Tibial nerve (tissue), 4 donors: ENCODE data around the gene PLXDC2. TPM values are rescaled to one million over a fixed set of nuclear protein-coding genes. Genes with fewer than 3 reads are reported as not detected.

Experiments
- DNase-seq, 2 donors: peaks; one replicate each; pipeline ENCODE4 v3.0.0-alpha.2; 2019; ENCODE audit warnings: low spot score in 2 of 2
- H3K27ac ChIP-seq, 4 donors: fragments of 200-600 bp; sonication (generic) in 3 of 4; one replicate each; pipeline ENCODE4 v1.5.1; 2017 to 2019; ENCODE audit warnings: mild to moderate bottlenecking in 1 of 4
- H3K27me3 ChIP-seq, 2 donors: fragments of 200-600 bp; sonication (generic) in 1 of 2; one replicate each; pipeline versions ENCODE4 v1.5.1 to v1.6.0; 2017 to 2019
- H3K36me3 ChIP-seq, 3 donors: fragments of 200-600 bp; sonication (generic); one replicate each; pipeline ENCODE4 v1.5.1; 2018 to 2019
- H3K4me1 ChIP-seq, 4 donors: fragments of 200-600 bp; sonication (generic) in 3 of 4; one replicate each; pipeline ENCODE4 v1.5.1; 2017 to 2019
- H3K4me3 ChIP-seq, 4 donors: fragments of 200-600 bp; sonication (generic) in 3 of 4; one replicate each; pipeline ENCODE4 v1.5.1; 2017 to 2019; ENCODE audit warnings: mild to moderate bottlenecking in 1 of 4, moderate library complexity in 1 of 4
- H3K9me3 ChIP-seq, 4 donors: fragments of 200-600 bp; sonication (generic) in 3 of 4; one replicate each; pipeline ENCODE4 v1.5.1; 2017 to 2019
- EP300 ChIP-seq, 2 donors: sonication (generic); formaldehyde crosslinking; IDR thresholded peaks; one replicate each; pipeline ENCODE4 v1.6.1; 2017; ENCODE audit warnings: antibody characterized with exemption in 2 of 2, mild to moderate bottlenecking in 1 of 2
- POLR2A ChIP-seq, 2 donors: fragments of 450-650 bp; IDR thresholded peaks; one replicate each; pipeline ENCODE4 v1.6.1; 2017; ENCODE audit warnings: antibody characterized with exemption in 2 of 2, mild to moderate bottlenecking in 2 of 2, moderate library complexity in 2 of 2
- WGBS, 2 donors: methylation state at CpG; one replicate each; pipeline ENCODE4 v1.1.5; 2018; 5-methylcytosine and 5-hydroxymethylcytosine counted together
- total RNA-seq, 4 donors: library from RNA; depleted of rRNA; stranded (reverse); fragments of >200 nt; gene quantifications; one replicate each; pipeline ENCODE4 v1.1.0, GENCODE V29; 2016
- TF ChIP-seq, protein P1 (sequence below), 5 experiments: fragments of 200-600 bp in 3 of 5; fragments of 450-650 bp in 2 of 5; sonication (generic) in 3 of 5; IDR thresholded peaks; one replicate each; pipeline ENCODE4 v1.5.1; 2016 to 2019; ENCODE audit warnings: antibody characterized with exemption in 5 of 5, mild to moderate bottlenecking in 3 of 5, moderate library complexity in 2 of 5

Gene PLXDC2
- total RNA-seq, 4 donors from 2014 or later: 55.2 to 79.2 (median 74.5) TPM

DNA sequence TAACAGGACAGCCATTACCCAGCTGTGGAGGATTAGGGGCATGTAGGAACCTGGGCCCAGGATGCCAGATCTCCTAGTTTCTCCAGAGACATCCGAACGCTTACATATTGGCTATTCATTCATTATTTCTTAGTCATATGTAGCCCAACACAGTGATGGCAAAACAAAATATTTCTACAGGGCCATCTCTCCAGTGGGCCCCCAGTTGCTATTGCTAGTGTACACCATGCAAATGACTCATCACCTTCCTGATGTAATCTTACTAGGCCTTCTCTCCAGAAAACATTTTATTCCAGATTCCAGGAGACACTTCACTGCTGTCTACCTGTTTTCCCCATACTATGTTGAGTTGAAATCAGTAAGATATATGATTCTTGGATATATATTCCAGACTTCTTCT is 201.7 kb downstream of the PLXDC2 start:
- TF ChIP-seq, protein P1, sequence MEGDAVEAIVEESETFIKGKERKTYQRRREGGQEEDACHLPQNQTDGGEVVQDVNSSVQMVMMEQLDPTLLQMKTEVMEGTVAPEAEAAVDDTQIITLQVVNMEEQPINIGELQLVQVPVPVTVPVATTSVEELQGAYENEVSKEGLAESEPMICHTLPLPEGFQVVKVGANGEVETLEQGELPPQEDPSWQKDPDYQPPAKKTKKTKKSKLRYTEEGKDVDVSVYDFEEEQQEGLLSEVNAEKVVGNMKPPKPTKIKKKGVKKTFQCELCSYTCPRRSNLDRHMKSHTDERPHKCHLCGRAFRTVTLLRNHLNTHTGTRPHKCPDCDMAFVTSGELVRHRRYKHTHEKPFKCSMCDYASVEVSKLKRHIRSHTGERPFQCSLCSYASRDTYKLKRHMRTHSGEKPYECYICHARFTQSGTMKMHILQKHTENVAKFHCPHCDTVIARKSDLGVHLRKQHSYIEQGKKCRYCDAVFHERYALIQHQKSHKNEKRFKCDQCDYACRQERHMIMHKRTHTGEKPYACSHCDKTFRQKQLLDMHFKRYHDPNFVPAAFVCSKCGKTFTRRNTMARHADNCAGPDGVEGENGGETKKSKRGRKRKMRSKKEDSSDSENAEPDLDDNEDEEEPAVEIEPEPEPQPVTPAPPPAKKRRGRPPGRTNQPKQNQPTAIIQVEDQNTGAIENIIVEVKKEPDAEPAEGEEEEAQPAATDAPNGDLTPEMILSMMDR (IDR thresholded peaks at IDR 0.05): no peak
- TF ChIP-seq POLR2A (IDR thresholded peaks at IDR 0.05): no peak
- no peak for TF ChIP-seq EP300 (IDR thresholded peaks at IDR 0.05)
- Histone ChIP-seq H3K27me3 (no peaks in the 10 kb centered on the region), H3K27ac (no peak overlapping the region), H3K4me1 (peaks cover 0 to 28% (median 0%) of the 10 kb centered on the region in 4 donors), H3K4me3 (no peak overlapping the region), H3K36me3 (no peaks in the 10 kb centered on the region), H3K9me3 (no peaks in the 10 kb centered on the region)
- DNase-seq: no peak
- 92 to 96% methylated on average over 2 of the region's 2 CpGs for WGBS, 2 donors

DNA sequence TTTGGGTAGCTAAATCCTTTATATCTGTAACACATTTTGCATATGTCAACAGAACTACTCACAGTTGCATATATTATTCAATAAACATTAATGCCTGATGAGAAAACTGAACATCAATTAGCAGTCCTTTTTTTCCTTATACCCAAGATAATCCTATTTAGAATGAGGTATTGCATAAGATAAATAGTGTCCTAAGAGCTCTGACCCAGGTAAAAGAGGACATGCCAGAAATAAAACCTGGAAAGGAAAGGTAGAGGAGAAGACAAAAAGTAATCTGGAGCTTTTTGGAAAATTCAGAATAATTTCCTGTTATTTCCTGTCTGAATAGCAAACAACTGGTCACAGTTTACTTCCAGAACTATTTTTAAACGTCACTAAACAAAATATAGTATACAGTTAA is 204.4 kb downstream of the PLXDC2 start:
- H3K36me3 ChIP-seq: no peaks in the 10 kb centered on the region
- H3K27ac ChIP-seq: no peak overlapping the region
- DNase-seq: no peak
- peaks cover 0 to 15% (median 0%) of the 10 kb centered on the region in 4 donors for H3K4me1 ChIP-seq
- H3K27me3 ChIP-seq: no peaks in the 10 kb centered on the region
- peaks cover 0 to 6% (median 0%) of the 10 kb centered on the region in 4 donors for H3K9me3 ChIP-seq
- H3K4me3 ChIP-seq: no peak overlapping the region
- 42 to 78% methylated on average over 1 of the region's 1 CpG for WGBS, 2 donors
- TF ChIP-seq, protein P1 (IDR thresholded peaks at IDR 0.05): no peak
- TF ChIP-seq EP300 (IDR thresholded peaks at IDR 0.05) (no peak), POLR2A (IDR thresholded peaks at IDR 0.05) (no peak)

DNA sequence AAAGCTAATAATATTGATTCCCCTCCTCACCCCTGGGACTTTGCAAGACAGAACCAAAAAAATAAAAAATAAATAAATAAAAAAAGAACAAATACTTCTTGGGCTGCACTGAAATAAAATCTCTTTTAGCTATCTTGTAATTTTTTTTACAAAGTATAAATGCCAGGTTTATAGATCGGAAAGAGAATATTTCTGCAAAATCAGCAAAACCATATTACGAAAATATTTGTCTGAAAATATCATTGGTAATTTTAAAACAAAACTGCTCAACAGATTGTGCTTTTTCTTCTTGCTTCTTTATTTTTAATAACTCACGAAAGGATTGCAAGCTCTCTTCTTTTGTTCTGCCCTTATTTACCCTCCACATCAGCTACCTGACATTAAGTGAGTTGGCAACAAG is 213.3 kb downstream of the PLXDC2 start:
- 72 to 74% methylated on average over 3 of the region's 3 CpGs for WGBS, 2 donors
- Histone ChIP-seq H3K9me3 (peaks cover 0 to 6% (median 0%) of the 10 kb centered on the region in 4 donors), H3K27me3 (no peaks in the 10 kb centered on the region), H3K27ac (no peak overlapping the region), H3K4me1 (peaks cover 0 to 21% (median 0%) of the 10 kb centered on the region in 4 donors), H3K36me3 (no peaks in the 10 kb centered on the region), H3K4me3 (no peak overlapping the region)
- TF ChIP-seq EP300 (IDR thresholded peaks at IDR 0.05) (no peak), POLR2A (IDR thresholded peaks at IDR 0.05) (no peak)
- TF ChIP-seq, protein P1 (IDR thresholded peaks at IDR 0.05): no peak
- DNase-seq: no peak

DNA sequence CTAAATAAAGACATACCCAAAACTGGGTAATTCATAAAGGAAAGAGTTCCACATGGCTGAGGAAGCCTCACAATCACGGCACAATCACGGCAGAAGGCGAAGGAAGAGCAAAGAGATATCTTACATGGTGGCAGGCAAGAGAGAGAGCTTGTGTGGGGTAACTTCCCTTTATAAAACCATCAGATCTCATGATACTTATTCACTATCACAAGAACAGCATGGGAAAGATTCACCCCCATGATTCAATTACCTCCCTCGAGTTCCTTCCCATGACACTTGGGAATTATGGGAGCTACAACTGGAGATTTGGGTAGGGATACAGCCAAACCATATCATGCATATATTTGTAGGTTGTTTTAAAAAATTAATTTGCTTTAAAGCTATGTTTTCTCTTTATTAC is 217.2 kb downstream of the PLXDC2 start:
- 90 to 94% methylated on average over 4 of the region's 4 CpGs for WGBS, 2 donors
- Histone ChIP-seq H3K27me3 (no peaks in the 10 kb centered on the region), H3K27ac (no peak overlapping the region), H3K36me3 (no peaks in the 10 kb centered on the region), H3K4me1 (peaks cover 0 to 21% (median 0%) of the 10 kb centered on the region in 4 donors), H3K9me3 (no peaks in the 10 kb centered on the region), H3K4me3 (no peak overlapping the region)
- no peak for DNase-seq
- TF ChIP-seq EP300 (IDR thresholded peaks at IDR 0.05) (no peak), POLR2A (IDR thresholded peaks at IDR 0.05) (no peak)
- TF ChIP-seq, protein P1 (IDR thresholded peaks at IDR 0.05): no peak

DNA sequence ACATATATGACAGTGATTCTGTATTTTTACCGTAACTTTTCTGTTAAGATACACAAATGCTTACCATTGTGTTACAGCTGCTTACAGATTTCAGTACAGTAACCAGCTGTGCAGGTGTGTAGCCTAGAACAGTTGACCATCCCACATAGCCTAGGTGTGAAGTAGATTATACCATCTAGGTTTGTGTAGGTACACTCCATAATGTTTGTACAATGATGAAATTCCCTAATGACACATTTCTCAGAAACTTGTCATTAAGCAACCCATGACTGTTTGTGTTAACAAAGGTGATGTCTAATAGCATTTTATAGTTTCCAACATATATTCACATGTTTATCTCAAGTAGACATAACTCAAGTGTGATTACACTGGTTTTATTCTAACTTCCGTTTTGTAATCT is 218.5 kb downstream of the PLXDC2 start:
- no peaks in the 10 kb centered on the region for H3K36me3 ChIP-seq
- peaks cover 0 to 12% (median 0%) of the 10 kb centered on the region in 4 donors for H3K4me1 ChIP-seq
- H3K9me3 ChIP-seq: no peaks in the 10 kb centered on the region
- no peak for DNase-seq
- TF ChIP-seq, protein P1 (IDR thresholded peaks at IDR 0.05): no peak
- no peak for TF ChIP-seq POLR2A (IDR thresholded peaks at IDR 0.05)
- H3K4me3 ChIP-seq: no peak overlapping the region
- H3K27ac ChIP-seq: no peak overlapping the region
- H3K27me3 ChIP-seq: no peaks in the 10 kb centered on the region
- WGBS, 2 donors: 84 to 90% methylated on average over 2 of the region's 2 CpGs
